ENCODE measurements around the gene GLP2R. TPM values are rescaled to one million over a fixed set of nuclear protein-coding genes. Genes with fewer than 3 reads are reported as not detected.

Gene GLP2R
- polyA plus RNA-seq, 1 donor from 2014 or later = not detected

- H2AFZ ChIP-seq (ENCODE audit: low read depth, low read length) = no peak overlapping the region
- no peaks in the 10 kb centered on the region for H3K9me2 ChIP-seq (ENCODE audit: insufficient read depth, low read length)
- no peak overlapping the region for H3K4me3 ChIP-seq (ENCODE audit: low read length)
- TF ChIP-seq POLR2AphosphoS5 (IDR thresholded peaks at IDR 0.05) (no peak), MXI1 (conservative IDR thresholded peaks at IDR 0.05; ENCODE audit: poor library complexity, severe bottlenecking) (no peak)
- H3K79me2 ChIP-seq (replicated peaks; ENCODE audit: insufficient read depth, low read length) = no peaks in the 10 kb centered on the region
- H3K27me3 ChIP-seq (ENCODE audit: insufficient read depth, low read depth, low read length) = no peaks in the 10 kb centered on the region
- no peaks in the 10 kb centered on the region for H4K20me1 ChIP-seq (ENCODE audit: insufficient read depth)
- no peak overlapping the region for H3K9ac ChIP-seq (ENCODE audit: low read length)
- no peak overlapping the region for H3K4me2 ChIP-seq (ENCODE audit: low read length)
- H3F3A ChIP-seq (ENCODE audit: insufficient read depth, low read length, poor library complexity, severe bottlenecking) = no peaks in the 10 kb centered on the region
- peaks cover 7% of the 10 kb centered on the region for H3K36me3 ChIP-seq (ENCODE audit: insufficient read depth, low read length)
- H3K9me3 ChIP-seq (ENCODE audit: low read length) = peaks cover 5% of the 10 kb centered on the region
- no peak overlapping the region for H3K27ac ChIP-seq (ENCODE audit: low read length)
These were observed 111.6 kb downstream of the GLP2R start for GRCh38 chr17:9937241-9937761.

- Histone ChIP-seq H2AFZ (ENCODE audit: low read depth, low read length) (no peak overlapping the region), H4K20me1 (ENCODE audit: insufficient read depth) (no peaks in the 10 kb centered on the region), H3F3A (ENCODE audit: insufficient read depth, low read length, poor library complexity, severe bottlenecking) (no peaks in the 10 kb centered on the region), H3K27me3 (ENCODE audit: insufficient read depth, low read depth, low read length) (no peaks in the 10 kb centered on the region), H3K79me2 (replicated peaks; ENCODE audit: insufficient read depth, low read length) (no peaks in the 10 kb centered on the region), H3K9me3 (ENCODE audit: low read length) (peaks cover 5% of the 10 kb centered on the region), H3K9me2 (ENCODE audit: insufficient read depth, low read length) (no peaks in the 10 kb centered on the region), H3K4me3 (ENCODE audit: low read length) (no peak overlapping the region), H3K9ac (ENCODE audit: low read length) (no peak overlapping the region), H3K36me3 (ENCODE audit: insufficient read depth, low read length) (peaks cover 7% of the 10 kb centered on the region), H3K4me2 (ENCODE audit: low read length) (no peak overlapping the region), H3K27ac (ENCODE audit: low read length) (no peak overlapping the region)
- no peak for TF ChIP-seq EZH2 (IDR thresholded peaks at IDR 0.05; ENCODE audit: borderline replicate concordance, insufficient read depth, low read length, poor library complexity, severe bottlenecking)
- TF ChIP-seq REST (IDR thresholded peaks at IDR 0.05; ENCODE audit: borderline replicate concordance) = no peak
- no peak for TF ChIP-seq RAD21 (conservative IDR thresholded peaks at IDR 0.05)
- TF ChIP-seq CTCF (IDR thresholded peaks at IDR 0.05; ENCODE audit: poor library complexity, severe bottlenecking) = no peak
- TF ChIP-seq TAF1 (IDR thresholded peaks at IDR 0.05; ENCODE audit: low read depth) = no peak
- no peak for TF ChIP-seq MXI1 (conservative IDR thresholded peaks at IDR 0.05; ENCODE audit: poor library complexity, severe bottlenecking)
- no peak for TF ChIP-seq POLR2AphosphoS5 (IDR thresholded peaks at IDR 0.05)
- no peak for TF ChIP-seq SMC3 (conservative IDR thresholded peaks at IDR 0.05; ENCODE audit: poor library complexity)
- TF ChIP-seq EP300 (conservative IDR thresholded peaks at IDR 0.05; ENCODE audit: poor library complexity, severe bottlenecking) = no peak
These were observed 112.2 kb downstream of the GLP2R start for GRCh38 chr17:9937901-9938300.
